ENCODE results near the gene NACAD. TPM values are rescaled to one million over a fixed set of nuclear protein-coding genes. Genes with fewer than 3 reads are reported as not detected.

The NACAD gene
- total RNA-seq, 1 experiment from 2014 or later = not detected

- Mint-ChIP-seq H3K36me3 (ENCODE audit: insufficient read depth, unreplicated experiment) (no peaks in the 10 kb centered on the region), H3K27me3 (ENCODE audit: insufficient read depth, unreplicated experiment) (no peaks in the 10 kb centered on the region), H3K27ac (ENCODE audit: low read depth, unreplicated experiment) (no peak overlapping the region), H3K4me1 (ENCODE audit: insufficient read depth, unreplicated experiment) (peaks cover 12% of the 10 kb centered on the region), H3K4me3 (ENCODE audit: unreplicated experiment) (no peak overlapping the region), H3K9me3 (ENCODE audit: unreplicated experiment) (no peaks in the 10 kb centered on the region)
- ChIA-PET POLR2A (no interaction called here), CTCF (interaction anchor here (0.5 kb wide), 1 partner anchor 201 kb away, joined by 4 read pairs; no protein-coding TSS in a partner anchor)
- intact Hi-C loops (cut with micrococcal nuclease) = no loop called here
- BruUV-seq (replicated peaks) = no TSS peak
- no peak for DNase-seq (ENCODE audit: unreplicated experiment)
- no peak for TF ChIP-seq CTCF (IDR thresholded peaks at IDR 0.05; ENCODE audit: unreplicated experiment)
Measured at GRCh38 chr7:45087301-45088145, 1.2 kb downstream of the NACAD start.

- intact Hi-C loops (cut with micrococcal nuclease) = no loop called here
- ChIA-PET CTCF (no interaction called here), POLR2A (interaction anchor here (1.1 kb wide), 1 partner anchor 448 kb away, joined by 3 read pairs; no protein-coding TSS in a partner anchor)
- Mint-ChIP-seq H3K9me3 (ENCODE audit: unreplicated experiment) (no peaks in the 10 kb centered on the region), H3K4me1 (ENCODE audit: insufficient read depth, unreplicated experiment) (peaks cover 5% of the 10 kb centered on the region), H3K27ac (ENCODE audit: low read depth, unreplicated experiment) (no peak overlapping the region), H3K4me3 (ENCODE audit: unreplicated experiment) (no peak overlapping the region), H3K36me3 (ENCODE audit: insufficient read depth, unreplicated experiment) (no peaks in the 10 kb centered on the region), H3K27me3 (ENCODE audit: insufficient read depth, unreplicated experiment) (no peaks in the 10 kb centered on the region)
- DNase-seq (ENCODE audit: unreplicated experiment) = no peak
- no TSS peak for BruUV-seq (replicated peaks)
- no peak for TF ChIP-seq CTCF (IDR thresholded peaks at IDR 0.05; ENCODE audit: unreplicated experiment)
Measured at GRCh38 chr7:45086331-45087065, 2.3 kb downstream of the NACAD start.

GRCh38 chr7:45085619-45086200 lies 3.1 kb downstream of the NACAD start:
- Mint-ChIP-seq H3K27ac (ENCODE audit: low read depth, unreplicated experiment) (no peak overlapping the region), H3K36me3 (ENCODE audit: insufficient read depth, unreplicated experiment) (no peaks in the 10 kb centered on the region), H3K9me3 (ENCODE audit: unreplicated experiment) (no peaks in the 10 kb centered on the region), H3K4me3 (ENCODE audit: unreplicated experiment) (no peak overlapping the region), H3K27me3 (ENCODE audit: insufficient read depth, unreplicated experiment) (no peaks in the 10 kb centered on the region), H3K4me1 (ENCODE audit: insufficient read depth, unreplicated experiment) (peaks cover 5% of the 10 kb centered on the region)
- no peak for TF ChIP-seq CTCF (IDR thresholded peaks at IDR 0.05; ENCODE audit: unreplicated experiment)
- no TSS peak for BruUV-seq (replicated peaks)
- intact Hi-C loops (cut with micrococcal nuclease) = no loop called here
- ChIA-PET POLR2A (no interaction called here), CTCF (interaction anchor here (0.6 kb wide), 1 partner anchor 176 kb away, joined by 3 read pairs; no protein-coding TSS in a partner anchor)
- no peak for DNase-seq (ENCODE audit: unreplicated experiment)

Data from MCF 10A (cell line).